CD8-positive, alpha-beta memory T cell (primary cell): Measurements from ENCODE around the gene ZAR1. TPM values are rescaled to one million over a fixed set of nuclear protein-coding genes. Genes with fewer than 3 reads are reported as not detected.

Experiments
- CTCF ChIA-PET: fragments of 350-600 bp; sonication (Branson Sonifier 250); formaldehyde crosslinking; loops from one replicate; lab custom pipeline; 2021; ENCODE audit warnings: antibody characterized with exemption; lab: Charles Lee
- POLR2A ChIA-PET: fragments of 350-600 bp; sonication (Branson Sonifier 250); formaldehyde crosslinking; loops from one replicate; lab custom pipeline; 2021; ENCODE audit warnings: antibody characterized with exemption; lab: Charles Lee
- DNase-seq, 5 donors: peaks; one replicate each; pipeline versions ENCODE4 v3.0.0 to v3.0.0-alpha.2; 2020 to 2022; ENCODE audit warnings: mixed read lengths in 1 of 5
- H3K27ac ChIP-seq: one replicate; pipeline ENCODE4 v1.7.0; 2013; ENCODE audit warnings: low read depth, mild to moderate bottlenecking, low read length, moderate library complexity
- H3K27me3 ChIP-seq: 2 replicates; pipeline ENCODE4 v1.7.0; 2013; ENCODE audit warnings: low read length, mild to moderate bottlenecking; ENCODE audit not compliant: insufficient read depth, poor library complexity, severe bottlenecking
- H3K36me3 ChIP-seq: 2 replicates; pipeline ENCODE4 v1.7.0; 2013; ENCODE audit warnings: mild to moderate bottlenecking, low read length, moderate library complexity; ENCODE audit not compliant: insufficient read depth
- H3K4me1 ChIP-seq: 2 replicates; pipeline ENCODE4 v1.7.0; 2013; ENCODE audit warnings: mild to moderate bottlenecking, low read length, moderate library complexity; ENCODE audit not compliant: insufficient read depth
- H3K4me3 ChIP-seq: 2 replicates; pipeline ENCODE4 v1.7.0; 2013; ENCODE audit warnings: mild to moderate bottlenecking, low read length
- H3K9me3 ChIP-seq: 2 replicates; pipeline ENCODE4 v1.7.0; 2013; ENCODE audit warnings: mild to moderate bottlenecking, low read length
- H3K27ac Mint-ChIP-seq, 8 donors: one replicate each; pipeline ENCODE4 v1.8.0; 2020 to 2021; ENCODE audit warnings: mixed read lengths in 8 of 8, mild to moderate bottlenecking in 6 of 8, inconsistent platforms in 3 of 8, moderate library complexity in 3 of 8
- H3K27me3 Mint-ChIP-seq, 2 donors: one replicate each; pipeline ENCODE4 v1.8.0; 2020 to 2021; ENCODE audit warnings: mixed read lengths in 2 of 2, mild to moderate bottlenecking in 1 of 2, moderate library complexity in 1 of 2
- H3K36me3 Mint-ChIP-seq, 3 donors: one replicate each; pipeline ENCODE4 v1.8.0; 2020 to 2021; ENCODE audit warnings: mixed read lengths in 3 of 3, inconsistent platforms in 1 of 3, mild to moderate bottlenecking in 1 of 3
- H3K4me1 Mint-ChIP-seq, 3 donors: one replicate each; pipeline ENCODE4 v1.8.0; 2020 to 2021; ENCODE audit warnings: mixed read lengths in 3 of 3, inconsistent platforms in 1 of 3, mild to moderate bottlenecking in 1 of 3
- H3K4me3 Mint-ChIP-seq, 7 donors: one replicate each; pipeline ENCODE4 v1.8.0; 2020 to 2021; ENCODE audit warnings: mixed read lengths in 7 of 7, mild to moderate bottlenecking in 6 of 7, moderate library complexity in 4 of 7, inconsistent platforms in 2 of 7
- H3K9me3 Mint-ChIP-seq, 5 donors: one replicate each; pipeline ENCODE4 v1.8.0; 2020 to 2022; ENCODE audit warnings: mixed read lengths in 5 of 5, mild to moderate bottlenecking in 3 of 5, moderate library complexity in 2 of 5, inconsistent platforms in 1 of 5
- polyA plus RNA-seq: library from polyadenylated mRNA; unstranded; fragments of 300-500 nt; fragmentation: Illumina TruSeq; gene quantifications from one replicate; pipeline ENCODE4 v1.2.3, GENCODE V29; 2021
- total RNA-seq, 2 experiments: library from RNA; stranded (reverse); gene quantifications; one replicate each; pipeline ENCODE4 v1.2.3, GENCODE V29; 2021

The ZAR1 gene
- total and polyA plus RNA-seq, 3 experiments from 2014 or later: not detected

DNA sequence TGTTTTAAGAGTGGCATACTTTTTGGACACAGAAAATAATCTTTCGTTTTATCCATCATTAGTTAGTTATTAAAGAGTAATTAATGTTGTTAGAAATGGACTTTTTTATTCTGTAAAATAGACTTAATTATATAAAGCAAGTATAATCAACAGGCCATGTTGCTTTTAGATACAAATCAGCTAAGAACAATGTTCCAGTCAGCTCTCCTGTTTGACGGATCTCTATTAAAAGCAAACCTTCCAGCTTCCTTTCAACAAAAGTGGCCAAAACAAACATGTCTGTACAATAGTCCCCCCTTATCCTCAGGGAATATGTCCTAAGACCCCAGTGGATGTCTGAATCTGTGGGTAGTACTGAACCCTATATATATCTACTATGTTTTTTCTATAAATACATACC, 11.8 kb upstream of the ZAR1 start:
- H3K27me3 Mint-ChIP-seq: peaks cover 29 to 30% of the 10 kb centered on the region in 2 donors
- CTCF ChIA-PET: no interaction called here

DNA sequence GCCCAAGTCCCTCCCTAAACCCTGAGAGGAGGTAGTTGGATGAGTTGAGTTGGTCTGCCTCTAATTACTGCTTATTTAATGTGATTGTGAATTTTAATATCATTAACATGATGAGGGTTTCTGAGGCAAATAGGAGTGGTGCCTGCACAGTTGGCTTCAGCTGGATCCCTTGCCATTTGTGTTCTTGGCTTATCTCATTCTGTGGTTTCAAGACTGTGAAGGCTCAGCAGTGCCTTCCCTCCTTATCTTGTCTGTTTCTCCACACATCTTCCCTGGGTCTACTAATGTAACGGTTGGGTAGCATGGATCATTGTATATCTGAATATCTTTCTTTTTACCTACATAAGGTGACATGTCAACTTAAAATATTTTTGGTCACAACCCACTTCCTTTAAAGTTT, 8.5 kb upstream of the ZAR1 start:
- H3K27me3 Mint-ChIP-seq: peaks cover 49 to 53% of the 10 kb centered on the region in 2 donors
- peak overlapping the region in 1 of 8 donors; percentile 22 for H3K27ac Mint-ChIP-seq
- H3K27me3 ChIP-seq: peaks cover 32% of the 10 kb centered on the region
- H3K4me1 Mint-ChIP-seq: peaks cover 12 to 16% (median 13%) of the 10 kb centered on the region in 3 donors
- no peak overlapping the region for H3K4me3 Mint-ChIP-seq
- H3K9me3 Mint-ChIP-seq: peaks cover 0 to 4% (median 0%) of the 10 kb centered on the region in 5 donors
- H3K4me3 ChIP-seq: no peak overlapping the region
- POLR2A ChIA-PET: no interaction called here
- CTCF ChIA-PET: no interaction called here
- H3K36me3 ChIP-seq: no peaks in the 10 kb centered on the region
- H3K9me3 ChIP-seq: no peaks in the 10 kb centered on the region
- no peak for DNase-seq
- H3K27ac ChIP-seq: no peak overlapping the region
- peaks cover 5% of the 10 kb centered on the region for H3K4me1 ChIP-seq
- H3K36me3 Mint-ChIP-seq: peaks cover 0 to 4% (median 3%) of the 10 kb centered on the region in 3 donors

More for the DNA sequence above, 11.8 kb upstream of the ZAR1 start:
- Histone ChIP-seq H3K9me3 (no peaks in the 10 kb centered on the region), H3K27ac (no peak overlapping the region), H3K4me1 (no peaks in the 10 kb centered on the region), H3K27me3 (peaks cover 16% of the 10 kb centered on the region), H3K4me3 (no peak overlapping the region), H3K36me3 (no peaks in the 10 kb centered on the region)
- no peak overlapping the region for H3K27ac Mint-ChIP-seq
- no peak for DNase-seq
- H3K4me1 Mint-ChIP-seq: peaks cover 0 to 4% (median 4%) of the 10 kb centered on the region in 3 donors
- POLR2A ChIA-PET: no interaction called here
- H3K9me3 Mint-ChIP-seq: no peaks in the 10 kb centered on the region
- peaks cover 0 to 4% (median 3%) of the 10 kb centered on the region in 3 donors for H3K36me3 Mint-ChIP-seq
- no peak overlapping the region for H3K4me3 Mint-ChIP-seq

DNA sequence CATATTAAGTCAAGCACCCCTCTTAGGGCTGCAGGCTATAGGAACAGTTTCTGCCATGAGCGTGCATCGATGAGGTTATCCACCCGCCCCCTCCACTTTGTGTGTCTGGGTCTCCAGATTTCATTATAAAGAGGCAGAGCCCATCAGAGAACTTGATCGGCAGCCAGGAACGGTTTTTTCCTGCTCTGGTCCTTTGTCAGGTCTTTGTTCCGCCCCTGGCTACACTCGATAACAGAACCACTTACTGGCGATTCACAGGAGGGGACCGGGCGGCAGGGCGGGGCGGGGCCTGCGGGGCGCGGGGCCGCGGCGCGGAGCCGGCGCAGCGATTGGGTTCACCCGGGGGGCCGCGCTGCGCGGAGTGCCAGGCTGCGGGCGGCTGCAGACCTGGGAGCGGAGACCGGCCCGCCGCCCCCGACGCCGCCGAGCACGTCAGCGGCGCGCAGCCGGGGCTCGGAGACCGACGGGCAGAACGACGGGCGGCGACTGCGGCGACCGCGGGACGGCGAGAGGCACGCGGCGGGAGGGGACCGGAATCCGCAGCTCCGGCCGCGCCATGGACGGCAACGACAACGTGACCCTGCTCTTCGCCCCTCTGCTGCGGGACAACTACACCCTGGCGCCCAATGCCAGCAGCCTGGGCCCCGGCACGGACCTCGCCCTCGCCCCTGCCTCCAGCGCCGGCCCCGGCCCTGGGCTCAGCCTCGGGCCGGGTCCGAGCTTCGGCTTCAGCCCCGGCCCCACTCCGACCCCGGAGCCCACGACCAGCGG, 6.9 kb upstream of the ZAR1 start, which contains the start of gene SLC10A4:
Gene SLC10A4, plus strand, starts transcription at position 338 of the 771 bp plus-strand sequence. Its CDS starts 219 bp downstream, at position 557.
- no peaks in the 10 kb centered on the region for H3K9me3 ChIP-seq
- Mint-ChIP-seq H3K4me1 (peaks cover 12 to 16% (median 13%) of the 10 kb centered on the region in 3 donors), H3K27ac (peak within 1 kb of the TSS in 3 of 8 donors; percentile 39 to 59 (median 39)), H3K36me3 (peaks cover 0 to 4% (median 3%) of the 10 kb centered on the region in 3 donors), H3K27me3 (peaks cover 55 to 65% of the 10 kb centered on the region in 2 donors), H3K4me3 (peak within 1 kb of the TSS; percentile 64 to 84 (median 72)), H3K9me3 (peaks cover 0 to 4% (median 0%) of the 10 kb centered on the region in 5 donors)
- ChIA-PET POLR2A (no interaction called here), CTCF (no interaction called here)
- peaks cover 32% of the 10 kb centered on the region for H3K27me3 ChIP-seq
- no peak within 1 kb of the TSS for H3K4me3 ChIP-seq
- no peak within 1 kb of the TSS for H3K27ac ChIP-seq
- H3K36me3 ChIP-seq: no peaks in the 10 kb centered on the region
- no peak for DNase-seq
- H3K4me1 ChIP-seq: peaks cover 5% of the 10 kb centered on the region

DNA sequence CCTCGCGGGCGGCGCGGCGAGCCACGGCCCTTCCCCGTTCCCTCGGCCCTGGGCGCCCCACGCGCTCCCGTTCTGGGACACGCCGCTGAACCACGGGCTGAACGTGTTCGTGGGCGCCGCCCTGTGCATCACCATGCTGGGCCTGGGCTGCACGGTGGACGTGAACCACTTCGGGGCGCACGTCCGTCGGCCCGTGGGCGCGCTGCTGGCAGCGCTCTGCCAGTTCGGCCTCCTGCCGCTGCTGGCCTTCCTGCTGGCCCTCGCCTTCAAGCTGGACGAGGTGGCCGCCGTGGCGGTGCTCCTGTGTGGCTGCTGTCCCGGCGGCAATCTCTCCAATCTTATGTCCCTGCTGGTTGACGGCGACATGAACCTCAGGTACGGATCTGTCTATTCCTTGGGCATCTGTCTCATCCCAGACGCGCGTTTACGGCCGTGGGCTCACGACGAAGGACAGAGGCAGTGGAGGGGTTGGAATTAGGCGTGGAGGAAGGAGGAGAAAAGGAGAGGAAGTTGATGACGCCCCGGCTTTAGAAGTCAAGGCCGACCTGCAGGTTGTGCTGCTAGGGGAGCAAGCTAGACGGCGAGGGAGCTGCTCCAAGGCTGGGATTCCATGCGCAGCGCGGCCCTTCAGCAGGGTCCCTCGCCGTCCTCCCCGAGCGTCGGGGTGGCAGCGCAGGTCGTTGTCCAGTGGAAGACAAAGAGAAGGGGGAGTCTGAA, 6.1 kb upstream of the ZAR1 start:
- Mint-ChIP-seq H3K4me3 (peak overlapping the region; percentile 64 to 79 (median 72)), H3K27ac (peak overlapping the region in 1 of 8 donors; percentile 39), H3K27me3 (peaks cover 62 to 73% of the 10 kb centered on the region in 2 donors), H3K9me3 (peaks cover 0 to 4% (median 0%) of the 10 kb centered on the region in 5 donors), H3K36me3 (peaks cover 0 to 4% (median 3%) of the 10 kb centered on the region in 3 donors), H3K4me1 (peaks cover 12 to 16% (median 13%) of the 10 kb centered on the region in 3 donors)
- Histone ChIP-seq H3K9me3 (no peaks in the 10 kb centered on the region), H3K27me3 (peaks cover 32% of the 10 kb centered on the region), H3K36me3 (no peaks in the 10 kb centered on the region), H3K27ac (no peak overlapping the region), H3K4me3 (no peak overlapping the region), H3K4me1 (peaks cover 5% of the 10 kb centered on the region)
- DNase-seq: no peak
- CTCF ChIA-PET: no interaction called here
- POLR2A ChIA-PET: no interaction called here

DNA sequence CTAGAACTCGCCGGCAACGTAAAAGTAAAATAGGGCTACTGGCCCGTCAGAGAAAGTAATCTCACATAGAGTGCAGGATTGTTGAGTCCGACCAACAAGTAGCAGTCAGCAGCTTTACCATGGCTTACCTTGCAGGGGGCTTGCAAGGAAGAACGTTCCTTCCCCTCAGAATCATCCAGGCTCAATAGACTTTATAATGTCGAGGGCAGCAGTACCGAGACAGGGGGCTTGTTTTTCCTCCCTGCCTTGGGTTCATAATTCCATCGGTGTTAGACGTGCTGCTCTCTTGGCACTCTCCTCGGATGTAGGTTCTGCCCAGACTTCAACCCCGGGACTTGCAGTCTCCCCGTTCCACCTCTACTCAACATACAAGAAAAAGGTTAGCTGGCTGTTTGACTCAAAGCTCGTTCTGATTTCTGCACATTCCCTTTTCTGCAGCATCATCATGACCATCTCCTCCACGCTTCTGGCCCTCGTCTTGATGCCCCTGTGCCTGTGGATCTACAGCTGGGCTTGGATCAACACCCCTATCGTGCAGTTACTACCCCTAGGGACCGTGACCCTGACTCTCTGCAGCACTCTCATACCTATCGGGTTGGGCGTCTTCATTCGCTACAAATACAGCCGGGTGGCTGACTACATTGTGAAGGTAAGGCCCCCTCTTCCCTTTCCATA, 5.4 kb upstream of the ZAR1 start:
- Histone ChIP-seq H3K9me3 (no peaks in the 10 kb centered on the region), H3K36me3 (no peaks in the 10 kb centered on the region), H3K27me3 (peaks cover 35% of the 10 kb centered on the region), H3K4me1 (peaks cover 5% of the 10 kb centered on the region), H3K4me3 (no peak overlapping the region), H3K27ac (no peak overlapping the region)
- ChIA-PET POLR2A (no interaction called here), CTCF (no interaction called here)
- peaks cover 0 to 4% (median 3%) of the 10 kb centered on the region in 3 donors for H3K36me3 Mint-ChIP-seq
- H3K4me3 Mint-ChIP-seq: peak overlapping the region; percentile 64 to 78 (median 70)
- H3K4me1 Mint-ChIP-seq: peaks cover 12 to 20% (median 13%) of the 10 kb centered on the region in 3 donors
- peaks cover 0 to 4% (median 0%) of the 10 kb centered on the region in 5 donors for H3K9me3 Mint-ChIP-seq
- peaks cover 68 to 80% of the 10 kb centered on the region in 2 donors for H3K27me3 Mint-ChIP-seq
- no peak overlapping the region for H3K27ac Mint-ChIP-seq
- no peak for DNase-seq

DNA sequence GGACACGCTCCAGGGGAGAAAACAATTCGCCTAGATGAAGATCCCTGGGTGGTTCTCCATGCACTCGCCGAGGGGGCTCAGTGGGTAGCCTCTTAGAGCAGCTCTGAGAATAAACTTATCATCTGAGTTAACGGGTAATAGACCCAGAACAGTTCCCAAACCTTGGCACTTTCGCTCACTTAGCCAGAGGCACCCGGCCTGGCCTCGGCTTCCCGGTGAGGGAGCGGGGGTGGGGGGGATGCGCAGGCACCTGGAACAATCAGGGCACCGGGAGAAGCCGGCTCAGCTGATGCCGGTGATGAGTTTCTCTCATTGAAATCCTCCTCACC, 405 bp upstream of the ZAR1 start:
- peaks cover 11% of the 10 kb centered on the region for H3K27me3 ChIP-seq
- DNase-seq: no peak
- Mint-ChIP-seq H3K27me3 (peaks cover 51 to 64% of the 10 kb centered on the region in 2 donors), H3K36me3 (no peaks in the 10 kb centered on the region), H3K27ac (peak overlapping the region in 1 of 8 donors; percentile 27), H3K4me3 (peak overlapping the region in 6 of 7 donors; percentile 51 to 74 (median 63)), H3K4me1 (peaks cover 4 to 11% (median 4%) of the 10 kb centered on the region in 3 donors), H3K9me3 (peaks cover 0 to 3% (median 0%) of the 10 kb centered on the region in 5 donors)
- ChIA-PET POLR2A (no interaction called here), CTCF (no interaction called here)
- H3K27ac ChIP-seq: no peak overlapping the region
- no peaks in the 10 kb centered on the region for H3K9me3 ChIP-seq
- H3K4me1 ChIP-seq: peaks cover 4% of the 10 kb centered on the region
- H3K4me3 ChIP-seq: no peak overlapping the region
- no peaks in the 10 kb centered on the region for H3K36me3 ChIP-seq

DNA sequence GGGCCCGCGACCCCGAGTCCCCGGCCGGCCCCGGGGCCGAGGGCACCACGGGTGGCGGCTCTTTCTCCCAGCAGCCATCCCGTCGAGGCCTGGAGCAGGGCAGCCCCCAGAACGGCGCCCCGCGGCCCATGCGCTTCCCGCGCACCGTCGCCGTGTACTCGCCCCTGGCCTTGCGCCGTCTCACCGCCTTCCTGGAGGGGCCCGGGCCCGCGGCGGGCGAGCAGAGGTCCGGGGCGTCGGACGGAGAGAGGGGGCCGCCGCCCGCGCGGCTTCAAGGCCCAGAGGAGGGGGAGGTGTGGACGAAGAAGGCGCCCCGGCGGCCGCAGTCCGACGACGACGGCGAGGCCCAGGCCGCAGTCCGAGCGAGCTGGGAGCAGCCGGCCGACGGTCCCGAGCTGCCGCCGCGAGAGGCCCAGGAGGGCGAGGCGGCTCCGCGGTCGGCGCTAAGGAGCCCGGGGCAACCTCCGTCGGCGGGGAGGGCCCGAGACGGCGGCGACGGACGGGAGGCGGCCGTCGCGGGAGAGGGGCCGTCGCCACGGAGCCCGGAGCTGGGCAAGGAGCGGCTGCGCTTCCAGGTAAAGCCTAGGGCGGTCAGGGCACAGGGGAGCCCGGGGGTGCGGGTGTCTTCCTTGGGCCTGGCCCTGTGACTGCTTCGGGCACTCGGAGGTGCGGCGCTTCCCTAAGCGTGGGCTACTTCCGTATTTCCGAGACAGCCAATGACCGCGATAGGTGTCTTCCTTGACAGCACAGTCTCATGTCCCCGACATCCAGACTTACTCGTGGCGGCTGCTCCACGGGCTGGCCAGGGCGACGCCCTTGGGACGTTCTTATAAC, 845 bp downstream of the ZAR1 start:
- peak overlapping the region in 1 of 7 donors; percentile 31 for H3K4me3 Mint-ChIP-seq
- H3K9me3 ChIP-seq: no peaks in the 10 kb centered on the region
- H3K4me3 ChIP-seq: no peak overlapping the region
- peaks cover 7% of the 10 kb centered on the region for H3K27me3 ChIP-seq
- H3K36me3 Mint-ChIP-seq: no peaks in the 10 kb centered on the region
- no peak for DNase-seq
- H3K27me3 Mint-ChIP-seq: peaks cover 44 to 52% of the 10 kb centered on the region in 2 donors
- H3K36me3 ChIP-seq: no peaks in the 10 kb centered on the region
- H3K4me1 Mint-ChIP-seq: peaks cover 0 to 8% (median 1%) of the 10 kb centered on the region in 3 donors
- ChIA-PET CTCF (no interaction called here), POLR2A (no interaction called here)
- peaks cover 0 to 3% (median 0%) of the 10 kb centered on the region in 5 donors for H3K9me3 Mint-ChIP-seq
- H3K4me1 ChIP-seq: no peaks in the 10 kb centered on the region
- no peak overlapping the region for H3K27ac Mint-ChIP-seq
- H3K27ac ChIP-seq: no peak overlapping the region
